ENCODE results near the gene SEC61G. TPM values are rescaled to one million over a fixed set of nuclear protein-coding genes. Genes with fewer than 3 reads are reported as not detected.

Gene SEC61G
- total and polyA plus RNA-seq, 2 of the 4 experiments (the other 2 are of a cell fraction): 387 to 685 TPM

GRCh38 chr7:54764861-54765260 lies 5.8 kb upstream of the SEC61G start:
- H4K5ac ChIP-seq (ENCODE audit: low read depth, low read length): no peak overlapping the region
- no peak for ATAC-seq (ENCODE audit: low read depth)
- H3K18ac ChIP-seq (ENCODE audit: low read depth, low read length): no peak overlapping the region
- no peak overlapping the region for H2BK20ac ChIP-seq (ENCODE audit: low read depth, low read length)
- H2BK15ac ChIP-seq (ENCODE audit: low read depth, low read length): no peak overlapping the region
- no peak overlapping the region for H2AK5ac ChIP-seq (ENCODE audit: low read depth, low read length)
- no peak overlapping the region for H4K8ac ChIP-seq (ENCODE audit: low read depth in 2 of 2, low read length in 2 of 2)
- dilution Hi-C loops (cut with HindIII; ENCODE audit: low sequenced_read_pairs, unreplicated experiment): no loop called here
- H3K79me1 ChIP-seq (ENCODE audit: low read depth in 1 of 2, low read length in 2 of 2): peaks cover 3 to 4% of the 10 kb centered on the region in 2 experiments; a peak in 3 of 4 replicates
- H4K20me1 ChIP-seq (ENCODE audit: insufficient read depth, low read length): no peaks in the 10 kb centered on the region
- H2BK5ac ChIP-seq (ENCODE audit: low read depth, low read length, poor library complexity, severe bottlenecking): no peak overlapping the region
- no peaks in the 10 kb centered on the region; the same call in 1 of the 2 replicates for H3K4me1 ChIP-seq (ENCODE audit: control insufficient read depth, insufficient read depth, low read length)
- no peak overlapping the region for H3K14ac ChIP-seq (replicated peaks; ENCODE audit: low read depth, low read length)
- ChIA-PET CTCF (interaction anchor here (1.2 kb wide), 1 partner anchor 9 kb away, joined by 4 read pairs; no protein-coding TSS in a partner anchor), POLR2A (ENCODE audit: unreplicated experiment) (no interaction called here)
- H4K91ac ChIP-seq (ENCODE audit: insufficient read depth, low read depth, low read length): no peak overlapping the region
- H3K27ac ChIP-seq (ENCODE audit: insufficient read depth, low read length): no peak overlapping the region
- DNase-seq: no peak
- no TSS peak for BruUV-seq (replicated peaks)
- TF ChIP-seq BHLHE40 (IDR thresholded peaks at IDR 0.05; ENCODE audit: low read depth, low read length): no peak
- TF ChIP-seq SMC3 (IDR thresholded peaks at IDR 0.05; ENCODE audit: low read depth, low read length): no peak
- no peak for TF ChIP-seq ELK1 (IDR thresholded peaks at IDR 0.05; ENCODE audit: borderline replicate concordance, low read depth, low read length)
- TF ChIP-seq NFE2L2 (IDR thresholded peaks at IDR 0.05; ENCODE audit: low read depth, low read length): no peak
- no peak for TF ChIP-seq CHD1 (IDR thresholded peaks at IDR 0.05; ENCODE audit: low read depth, low read length)
- TF ChIP-seq MAZ (IDR thresholded peaks at IDR 0.05; ENCODE audit: borderline replicate concordance, low read depth, low read length): no peak
- TF ChIP-seq FOS (IDR thresholded peaks at IDR 0.05; ENCODE audit: low read depth, low read length): no peak
- intact Hi-C loops (cut with micrococcal nuclease): no loop called here
- no peak overlapping the region for H2AK9ac ChIP-seq (replicated peaks; ENCODE audit: low read depth, low read length, poor library complexity)
- no peak overlapping the region for H3K4ac ChIP-seq (ENCODE audit: low read depth, low read length)
- H3K27me3 ChIP-seq (ENCODE audit: control insufficient read depth, insufficient read depth, low read length): no peaks in the 10 kb centered on the region
- no peak overlapping the region for H3K9ac ChIP-seq (ENCODE audit: low read depth, low read length)
- H3K56ac ChIP-seq (ENCODE audit: extremely low read depth, insufficient read depth, low read length): no peak overlapping the region
- no peak overlapping the region for H3K4me2 ChIP-seq (ENCODE audit: low read depth, low read length)
- no peaks in the 10 kb centered on the region; the same call in 1 of the 2 replicates for H3K9me1 ChIP-seq (ENCODE audit: insufficient read depth, low read length)
- H3K23ac ChIP-seq (ENCODE audit: low read depth, low read length): no peak overlapping the region
- WGBS, 2 experiments (ENCODE audit: extremely low coverage in 2 of 2, insufficient read length in 1 of 2): 90% methylated on average over 2 of the region's 9 CpGs; no CpG with 5 or more reads in 1 of the 2 experiments
- no peaks in the 10 kb centered on the region for H3K9me3 ChIP-seq (ENCODE audit: control insufficient read depth, insufficient read depth, low read length)
- H2BK120ac ChIP-seq (ENCODE audit: low read depth, low read length): no peak overlapping the region
- H2AFZ ChIP-seq (replicated peaks; ENCODE audit: low read length, poor library complexity): no peak overlapping the region
- in situ Hi-C loops (cut with MboI; ENCODE audit: low sequenced_read_pairs): loop anchor here (10.0 to 25.0 kb wide), 3 partner anchors 650 to 1322 kb away; partner anchors contain the start of genes PHKG1 and VOPP1
- H3K36me3 ChIP-seq (ENCODE audit: control insufficient read depth, insufficient read depth, low read length): no peaks in the 10 kb centered on the region
- no peak overlapping the region for H3K4me3 ChIP-seq (ENCODE audit: insufficient read depth, low read depth, low read length)

Data from IMR-90 (cell line).